HG03066 (cell line): Measurements from ENCODE around the gene KCNF1.

Experiments used
- ATAC-seq: cut with Tn5 transposase; IDR thresholded peaks from one replicate; pipeline ENCODE4 v1.9.1; 2021; ENCODE audit warnings: low read depth; ENCODE audit not compliant: unreplicated experiment

KCNF1 gene

DNA sequence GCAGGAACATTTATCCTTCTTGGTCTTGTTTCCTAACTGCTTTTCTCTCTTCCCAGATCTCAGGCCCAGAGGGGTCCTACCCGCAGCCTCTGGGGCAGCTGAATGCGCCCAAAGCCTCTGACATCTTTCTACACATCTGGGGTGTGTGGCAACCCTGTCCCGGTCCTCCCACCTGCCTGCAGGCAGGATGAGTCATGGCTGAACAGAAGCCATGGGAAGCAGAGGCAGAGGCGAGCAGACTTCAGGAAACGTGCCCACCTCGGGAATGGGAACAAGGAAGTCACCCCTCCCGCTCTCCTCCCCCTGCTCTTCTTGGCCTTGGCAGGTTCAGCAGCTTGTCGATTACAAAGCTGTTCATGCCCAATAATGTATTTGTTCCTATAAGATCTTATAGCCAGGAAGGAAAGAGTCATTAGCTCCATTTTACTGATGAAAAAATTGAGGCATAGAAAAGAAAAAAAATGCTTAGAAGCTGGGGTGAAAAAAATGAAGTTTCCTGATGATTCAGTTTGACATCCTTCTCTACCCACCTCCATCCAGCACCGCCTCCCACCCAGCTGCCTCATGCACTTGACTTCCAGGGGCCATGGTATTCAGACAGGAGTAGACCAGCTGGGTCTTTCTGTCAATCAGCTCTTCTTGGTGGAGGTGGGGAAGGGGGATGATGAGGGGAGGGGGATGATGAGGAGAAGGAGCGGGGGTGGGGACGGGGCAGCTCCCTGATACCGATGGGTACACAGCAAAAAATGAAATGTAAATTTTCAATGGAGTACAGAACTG, 10.4 kb upstream of the KCNF1 start:
- ATAC-seq, result no peak

DNA sequence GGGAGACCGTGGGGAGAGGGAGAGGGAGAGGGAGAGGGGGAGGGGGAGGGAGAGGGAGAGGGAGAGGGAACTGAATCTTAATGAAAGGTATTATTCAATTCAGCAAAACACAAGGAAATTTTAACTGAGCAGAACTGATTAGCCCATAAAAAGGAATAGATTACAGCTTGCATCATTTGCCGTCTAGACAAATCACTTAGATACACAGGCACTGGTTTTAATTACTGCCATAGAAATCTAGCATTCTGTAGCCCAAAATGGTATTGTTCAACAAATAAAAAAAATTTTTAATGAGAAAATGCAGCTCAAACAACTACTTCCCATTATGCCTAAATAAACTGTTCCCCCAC, 7.9 kb upstream of the KCNF1 start:
- no peak for ATAC-seq

GRCh38 chr2:10904455-10904854, 7.3 kb upstream of the KCNF1 start:
- ATAC-seq, result no peak

DNA sequence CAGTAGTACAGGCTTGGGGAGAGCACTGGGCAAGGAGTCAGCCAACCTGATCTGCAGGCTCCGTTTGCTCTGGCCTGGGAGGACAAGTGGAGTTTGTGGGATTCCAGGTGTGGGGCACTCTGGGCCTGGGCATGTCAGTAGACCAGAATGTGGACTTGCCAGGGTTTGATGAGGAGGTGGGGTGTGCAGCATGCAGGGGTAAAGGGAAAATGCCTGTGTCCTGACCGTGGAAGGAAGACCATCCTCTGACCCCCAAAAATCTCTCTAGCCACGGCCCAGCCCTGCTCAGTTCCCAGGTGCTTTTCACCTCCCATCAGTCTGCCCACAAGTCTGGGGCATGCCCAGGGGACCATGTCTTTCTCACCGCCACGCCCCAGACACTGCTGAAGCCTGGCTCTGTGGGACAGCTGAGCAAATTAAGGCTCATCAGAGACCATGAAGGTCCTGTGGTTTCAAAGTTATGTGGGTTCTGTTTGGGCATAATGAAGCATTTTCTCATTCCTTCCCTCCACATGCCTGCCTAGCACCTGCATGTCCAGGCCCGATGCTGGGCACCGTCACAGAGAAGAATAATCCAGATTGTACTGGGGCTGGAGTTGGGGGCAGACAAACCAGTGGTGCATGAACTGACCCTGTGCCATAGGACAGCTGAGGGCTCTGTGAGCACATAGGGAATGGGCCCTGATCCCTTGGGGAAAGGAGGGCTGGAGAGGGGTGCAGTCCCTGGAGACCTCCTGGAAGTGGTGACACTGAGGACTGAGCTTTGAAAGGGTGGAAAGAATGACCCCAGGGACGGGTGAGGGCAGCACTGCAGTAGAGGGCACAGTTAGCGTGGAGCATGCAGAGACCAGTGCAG, 6.5 kb upstream of the KCNF1 start:
- no peak for ATAC-seq

- no peak for ATAC-seq
Observed at GRCh38 chr2:10905862-10906143, 5.9 kb upstream of the KCNF1 start.

- ATAC-seq, result no peak
Observed at GRCh38 chr2:10906926-10907625, 4.7 kb upstream of the KCNF1 start.

DNA sequence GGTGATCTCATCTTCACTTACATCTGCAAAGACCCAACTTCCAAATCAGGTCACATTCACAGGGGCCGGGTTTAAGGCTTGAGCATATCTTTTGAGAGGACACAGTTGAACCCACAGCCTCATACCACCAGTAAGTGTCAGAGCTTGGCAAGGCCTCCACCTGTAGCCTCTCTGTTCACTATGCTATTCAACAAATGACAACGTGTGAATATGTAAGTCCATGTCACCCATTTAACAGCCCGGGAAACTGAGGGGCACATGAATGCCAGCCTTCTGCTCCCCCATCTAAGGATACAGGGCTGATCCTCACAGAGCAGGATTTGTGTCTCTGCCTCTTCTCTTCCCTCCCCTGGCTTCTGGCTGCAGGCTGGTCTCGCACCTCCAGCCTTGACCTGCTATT, 3.5 kb upstream of the KCNF1 start:
- ATAC-seq, result no peak

DNA sequence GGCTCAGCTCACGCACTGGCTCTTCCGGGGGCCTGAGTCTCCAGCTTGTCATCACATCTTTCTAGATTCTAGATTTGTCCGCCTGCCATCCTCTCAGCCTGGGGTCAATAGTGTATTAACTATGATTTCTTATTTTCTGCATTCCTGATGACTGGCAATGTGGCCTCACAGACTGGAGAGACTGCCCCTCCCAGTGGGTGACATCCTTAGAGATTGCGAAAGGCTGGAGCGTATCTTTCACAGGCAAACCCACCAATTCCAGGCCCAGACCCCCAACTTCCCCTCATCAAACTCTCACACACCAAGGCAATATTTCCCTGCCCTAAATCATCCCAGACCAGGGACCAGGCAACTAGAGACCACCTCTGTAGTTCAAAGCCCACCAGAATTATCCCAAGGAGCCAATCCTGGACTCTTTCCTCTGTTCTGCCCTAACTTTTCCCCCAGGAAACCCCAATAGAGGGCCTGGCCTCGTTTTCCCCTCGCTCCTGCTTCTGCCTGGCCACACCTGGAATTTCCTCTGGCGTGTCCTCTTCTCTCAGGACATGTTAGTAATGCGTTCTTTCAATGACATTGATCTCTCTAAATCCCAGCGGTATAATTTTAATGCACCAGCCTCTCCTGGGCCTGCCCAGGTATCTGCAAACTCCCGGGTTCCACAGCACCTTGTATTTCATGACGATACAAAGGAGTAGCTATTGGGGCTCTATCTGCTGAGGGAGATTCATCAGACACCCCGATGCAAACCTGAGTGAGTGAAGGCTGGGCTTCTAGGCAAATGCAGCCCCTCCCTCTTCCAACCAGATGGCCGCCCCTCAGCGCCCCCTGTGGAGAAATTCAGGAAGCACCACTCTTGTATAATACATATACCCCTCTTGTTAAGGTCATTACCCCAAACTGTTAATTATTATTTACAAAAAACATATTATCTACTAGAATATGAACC, 2.4 kb upstream of the KCNF1 start:
- ATAC-seq, result no peak

GRCh38 chr2:10909996-10910341, 1.8 kb upstream of the KCNF1 start:
- ATAC-seq, result no peak

GRCh38 chr2:10910625-10911024, 1.1 kb upstream of the KCNF1 start:
- no peak for ATAC-seq

- no peak for ATAC-seq
Observed at GRCh38 chr2:10912076-10912731, 470 bp downstream of the KCNF1 start.

- no peak for ATAC-seq
Observed at GRCh38 chr2:10912796-10913455, 1.2 kb downstream of the KCNF1 start.

GRCh38 chr2:10913501-10914271, 2.0 kb downstream of the KCNF1 start:
- ATAC-seq, result no peak

DNA sequence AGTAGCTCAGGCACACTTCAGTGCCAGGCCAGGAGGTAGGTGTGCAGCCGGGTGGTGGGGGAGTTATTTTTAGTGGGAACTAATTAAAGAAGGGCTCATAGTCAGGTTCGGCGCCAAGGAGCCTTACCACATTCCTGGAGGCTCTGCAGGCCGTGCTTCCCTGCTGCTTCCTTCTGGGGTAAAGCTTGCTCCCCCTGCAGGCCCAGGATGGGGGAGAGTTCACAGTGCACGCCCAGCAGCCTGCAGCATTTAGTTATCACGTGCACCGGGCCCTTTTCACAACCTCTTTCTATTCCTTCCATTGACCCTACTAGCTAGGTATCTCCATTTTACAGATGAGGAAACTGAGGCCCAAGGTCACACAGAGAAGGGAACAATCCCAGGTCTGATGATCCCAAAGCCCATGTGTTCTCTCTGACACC, 2.5 kb downstream of the KCNF1 start:
- no peak for ATAC-seq

GRCh38 chr2:10915236-10915635, 3.5 kb downstream of the KCNF1 start:
- no peak for ATAC-seq

GRCh38 chr2:10915731-10916276, 4.1 kb downstream of the KCNF1 start:
- ATAC-seq, result no peak

DNA sequence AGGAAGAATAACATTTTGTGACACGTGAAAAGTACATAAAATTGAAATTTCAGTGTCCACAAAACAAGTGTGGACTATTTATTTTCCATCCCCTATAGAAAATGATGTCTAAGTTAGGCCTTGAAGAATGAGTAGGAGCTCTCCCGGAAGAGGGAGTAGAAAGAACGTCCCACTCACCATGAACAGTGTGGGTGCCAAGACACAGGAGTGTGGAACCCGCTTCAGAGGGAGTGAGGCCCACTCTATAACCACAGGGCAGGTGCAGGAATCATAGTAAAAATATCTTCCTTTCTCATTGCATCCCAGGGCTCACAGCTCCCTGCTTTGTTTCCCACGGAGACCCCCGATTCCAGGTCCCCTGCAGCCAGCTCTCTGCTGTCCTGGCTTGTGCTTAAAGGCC, 5.2 kb downstream of the KCNF1 start:
- no peak for ATAC-seq

- ATAC-seq, result no peak
Observed at GRCh38 chr2:10917927-10918326, 6.2 kb downstream of the KCNF1 start.
